Omental fat pad (tissue), 4 donors: Measurements from ENCODE around the gene ZSCAN20. TPM values are rescaled to one million over a fixed set of nuclear protein-coding genes. Genes with fewer than 3 reads are reported as not detected.

ENCODE experiments used
- ATAC-seq: fragments of 150-250 bp; one replicate; pipeline ENCODE4 v1.9.1; 2016; ENCODE audit warnings: mild to moderate bottlenecking, moderate library complexity; ENCODE audit not compliant: low FRiP score
- DNase-seq: peaks from one replicate; pipeline ENCODE4 v3.0.0-alpha.2; 2019; ENCODE audit warnings: low spot score
- CTCF ChIP-seq, 3 donors: fragments of 450-650 bp; IDR thresholded peaks; one replicate each; pipeline ENCODE4 v1.5.1; 2016 to 2017; ENCODE audit warnings: antibody characterized with exemption in 3 of 3, mild to moderate bottlenecking in 3 of 3, moderate library complexity in 2 of 3
- total RNA-seq, 4 donors: library from RNA; depleted of rRNA; stranded (reverse); fragments of >200 nt; gene quantifications; one replicate each; pipeline ENCODE4 v1.1.0, GENCODE V29; 2016

The ZSCAN20 gene
- total RNA-seq, 4 donors from 2014 or later: 2.2 to 7.4 (median 3.9) TPM

- no peak for DNase-seq
- TF ChIP-seq CTCF (IDR thresholded peaks at IDR 0.05): no peak
- no peak for ATAC-seq
Observed at GRCh38 chr1:33436557-33437285, 35.7 kb upstream of the ZSCAN20 start.

GRCh38 chr1:33438364-33439160, 33.9 kb upstream of the ZSCAN20 start:
- no peak for ATAC-seq
- TF ChIP-seq CTCF (IDR thresholded peaks at IDR 0.05): no peak
- no peak for DNase-seq

- TF ChIP-seq CTCF (IDR thresholded peaks at IDR 0.05): no peak
- ATAC-seq (no peak), DNase-seq (no peak)
Observed at GRCh38 chr1:33439662-33440061, 32.8 kb upstream of the ZSCAN20 start.

- TF ChIP-seq CTCF (IDR thresholded peaks at IDR 0.05): no peak
- no peak for DNase-seq
- ATAC-seq: no peak
Observed at GRCh38 chr1:33441088-33441745, 31.2 kb upstream of the ZSCAN20 start.

GRCh38 chr1:33442141-33442540, 30.3 kb upstream of the ZSCAN20 start:
- TF ChIP-seq CTCF (IDR thresholded peaks at IDR 0.05): no peak
- DNase-seq (no peak), ATAC-seq (no peak)

- TF ChIP-seq CTCF (IDR thresholded peaks at IDR 0.05): no peak
- DNase-seq (no peak), ATAC-seq (peak; percentile 89)
Observed at GRCh38 chr1:33443080-33443704, 29.3 kb upstream of the ZSCAN20 start.
